Activated T-helper 1 cell treated with anti-CD3 and anti-CD28 coated beads, Interleukin-12 subunit alpha, Interleukin-12 subunit beta, Interleukin-2, Interleukin-4 antibody, amounts not matched to agents 30 ng/mL and 10 ng/mL and 1 ng/mL, durations not matched to agents 14 hours and 24 hours and 36 hours (primary cell): ENCODE measurements around the gene PKDREJ. TPM values are rescaled to one million over a fixed set of nuclear protein-coding genes. Genes with fewer than 3 reads are reported as not detected.

ENCODE experiments used
- DNase-seq: peaks from one replicate; pipeline ENCODE4 v3.0.0; 2021; ENCODE audit warnings: low spot score
- H3K27ac Mint-ChIP-seq: one replicate; pipeline ENCODE4 v1.8.0; 2021; ENCODE audit warnings: mild to moderate bottlenecking, mixed read lengths
- H3K27me3 Mint-ChIP-seq: one replicate; pipeline ENCODE4 v1.8.0; 2022; ENCODE audit warnings: mild to moderate bottlenecking, moderate library complexity, mixed read lengths; ENCODE audit not compliant: insufficient read depth
- H3K36me3 Mint-ChIP-seq: one replicate; pipeline ENCODE4 v1.8.0; 2021; ENCODE audit warnings: low read depth, mixed read lengths
- H3K4me1 Mint-ChIP-seq: one replicate; pipeline ENCODE4 v1.8.0; 2021; ENCODE audit warnings: low read depth, mixed read lengths
- H3K4me3 Mint-ChIP-seq: one replicate; pipeline ENCODE4 v1.8.0; 2021; ENCODE audit warnings: mild to moderate bottlenecking, moderate library complexity, mixed read lengths
- H3K9me3 Mint-ChIP-seq: one replicate; pipeline ENCODE4 v1.8.0; 2021; ENCODE audit warnings: mixed read lengths
- intact Hi-C: fragments of 100-400 bp; cut with micrococcal nuclease; formaldehyde crosslinking; loops from one replicate; pipeline ENCODE4 v1.15.1; 2024
- total RNA-seq: library from RNA; stranded (reverse); gene quantifications from 2 replicates; pipeline ENCODE4 v1.2.3, GENCODE V29; 2022

The PKDREJ gene
- total RNA-seq, 1 donor from 2014 or later = 0.03 TPM

DNA sequence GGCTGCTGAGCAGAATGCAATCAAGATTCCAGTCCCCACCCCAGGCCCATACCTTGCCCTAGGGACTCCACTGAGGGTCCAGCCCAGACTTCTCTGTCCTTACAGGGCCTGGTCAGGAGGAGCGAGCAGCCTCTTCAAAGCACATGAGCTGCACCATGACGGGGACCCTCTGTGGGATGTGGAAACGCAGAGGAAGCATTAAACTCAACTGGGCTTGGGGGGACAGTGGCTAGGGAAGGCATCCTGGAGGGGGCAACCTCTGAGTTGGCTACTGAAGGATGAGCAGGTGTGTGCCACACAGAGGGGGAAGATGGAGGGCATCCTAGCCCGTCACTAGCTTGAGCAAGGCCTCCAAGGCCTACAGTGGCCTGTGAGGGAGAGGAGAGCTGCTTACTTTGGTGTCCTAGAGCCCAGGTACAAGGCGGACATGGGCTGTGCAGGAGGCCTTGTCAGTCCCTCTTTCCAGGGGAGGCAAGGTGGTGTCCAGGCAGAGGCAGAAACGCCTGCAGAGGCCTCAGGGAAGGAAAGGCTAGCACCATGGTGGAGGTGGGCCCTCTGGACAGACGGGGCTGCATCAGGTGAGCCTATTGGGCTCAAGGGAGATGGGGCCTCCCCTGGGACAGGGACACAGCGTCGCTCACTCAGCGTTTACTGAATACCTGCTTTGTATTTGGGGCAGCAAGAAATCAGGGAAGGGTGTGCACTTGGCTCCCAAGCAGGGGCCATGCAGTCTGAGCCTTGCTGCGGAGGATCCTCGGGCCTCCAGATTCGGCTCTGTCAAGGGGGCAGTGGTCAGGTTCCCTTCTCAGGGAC, 18.9 kb upstream of the PKDREJ start:
- Mint-ChIP-seq H3K4me1 (no peaks in the 10 kb centered on the region), H3K4me3 (no peak overlapping the region), H3K9me3 (no peaks in the 10 kb centered on the region), H3K27me3 (no peaks in the 10 kb centered on the region), H3K36me3 (peaks cover 24% of the 10 kb centered on the region), H3K27ac (no peak overlapping the region)
- DNase-seq = no peak
- intact Hi-C loops = no loop called here

DNA sequence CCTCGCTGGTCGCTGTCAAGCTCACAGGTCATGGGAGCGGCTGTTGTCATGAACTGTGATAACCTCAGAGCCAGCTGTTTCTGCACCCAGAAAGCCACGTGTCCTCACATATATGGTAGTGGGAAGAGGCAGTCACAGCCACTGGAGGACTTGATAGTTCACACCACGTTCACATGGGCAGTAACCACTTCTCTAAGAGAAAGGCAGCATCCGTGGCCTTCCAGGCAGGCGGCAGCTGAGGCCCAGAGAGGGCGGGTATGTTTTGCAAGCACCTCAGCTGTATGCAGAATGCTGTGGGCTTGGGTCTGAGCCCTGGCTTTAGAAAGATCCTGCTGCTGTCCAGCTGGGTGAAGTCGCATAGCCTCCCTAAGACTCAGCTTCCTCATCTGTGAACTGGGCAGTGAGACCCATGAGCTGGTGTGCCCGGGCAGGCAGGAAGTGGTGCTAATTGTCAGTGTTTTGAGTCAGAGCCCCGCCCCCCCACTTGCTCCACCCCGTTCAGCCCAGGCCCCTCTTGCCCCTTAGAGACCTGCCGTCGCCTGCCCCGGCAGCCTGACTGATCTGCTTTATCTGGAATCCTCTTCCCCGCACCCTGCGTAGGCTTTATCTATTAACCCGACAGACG, 18.0 kb upstream of the PKDREJ start:
- no peaks in the 10 kb centered on the region for H3K27me3 Mint-ChIP-seq
- intact Hi-C loops = no loop called here
- H3K36me3 Mint-ChIP-seq = peaks cover 25% of the 10 kb centered on the region
- H3K4me1 Mint-ChIP-seq = no peaks in the 10 kb centered on the region
- no peaks in the 10 kb centered on the region for H3K9me3 Mint-ChIP-seq
- H3K4me3 Mint-ChIP-seq = no peak overlapping the region
- no peak for DNase-seq
- no peak overlapping the region for H3K27ac Mint-ChIP-seq

DNA sequence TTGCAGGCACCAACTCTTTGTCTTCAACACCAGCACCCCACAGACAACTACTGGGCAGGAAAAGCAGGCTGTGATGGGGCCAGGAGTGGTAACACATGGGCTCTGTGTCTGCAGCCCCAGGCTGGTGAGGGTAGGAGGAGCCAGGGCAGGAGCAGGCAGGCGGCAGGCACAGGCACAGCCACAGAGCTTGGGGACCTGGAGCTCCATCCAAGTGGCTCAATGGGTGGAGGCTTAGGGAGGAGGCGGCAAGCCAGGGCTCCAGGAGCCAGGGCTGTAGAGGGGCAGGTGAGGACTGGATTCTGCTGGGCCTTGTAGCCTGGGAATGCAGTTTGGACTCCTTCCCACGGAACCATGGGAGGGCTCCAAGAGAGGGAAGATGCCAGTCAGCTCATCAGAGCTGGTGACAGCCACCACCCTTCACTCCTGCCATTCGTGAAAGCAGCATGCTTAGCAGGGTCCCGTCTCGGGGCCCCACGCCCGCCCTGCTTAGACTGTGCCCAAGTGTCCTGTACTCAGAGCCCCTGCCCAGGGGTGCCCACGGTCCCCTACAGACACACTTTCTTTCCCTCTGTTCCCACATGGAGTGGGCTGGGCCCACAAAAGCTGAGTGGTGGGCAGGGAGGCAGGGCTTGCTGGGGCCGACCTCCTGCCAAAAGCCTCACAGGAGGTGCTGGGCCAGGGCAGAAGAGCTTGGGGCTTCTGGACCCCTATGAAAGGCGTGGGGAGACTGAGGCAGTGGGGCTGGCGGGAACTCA, 17.1 kb upstream of the PKDREJ start:
- H3K9me3 Mint-ChIP-seq = no peaks in the 10 kb centered on the region
- peaks cover 31% of the 10 kb centered on the region for H3K36me3 Mint-ChIP-seq
- intact Hi-C loops = no loop called here
- no peak overlapping the region for H3K27ac Mint-ChIP-seq
- no peak overlapping the region for H3K4me3 Mint-ChIP-seq
- H3K27me3 Mint-ChIP-seq = no peaks in the 10 kb centered on the region
- H3K4me1 Mint-ChIP-seq = no peaks in the 10 kb centered on the region
- DNase-seq = no peak

DNA sequence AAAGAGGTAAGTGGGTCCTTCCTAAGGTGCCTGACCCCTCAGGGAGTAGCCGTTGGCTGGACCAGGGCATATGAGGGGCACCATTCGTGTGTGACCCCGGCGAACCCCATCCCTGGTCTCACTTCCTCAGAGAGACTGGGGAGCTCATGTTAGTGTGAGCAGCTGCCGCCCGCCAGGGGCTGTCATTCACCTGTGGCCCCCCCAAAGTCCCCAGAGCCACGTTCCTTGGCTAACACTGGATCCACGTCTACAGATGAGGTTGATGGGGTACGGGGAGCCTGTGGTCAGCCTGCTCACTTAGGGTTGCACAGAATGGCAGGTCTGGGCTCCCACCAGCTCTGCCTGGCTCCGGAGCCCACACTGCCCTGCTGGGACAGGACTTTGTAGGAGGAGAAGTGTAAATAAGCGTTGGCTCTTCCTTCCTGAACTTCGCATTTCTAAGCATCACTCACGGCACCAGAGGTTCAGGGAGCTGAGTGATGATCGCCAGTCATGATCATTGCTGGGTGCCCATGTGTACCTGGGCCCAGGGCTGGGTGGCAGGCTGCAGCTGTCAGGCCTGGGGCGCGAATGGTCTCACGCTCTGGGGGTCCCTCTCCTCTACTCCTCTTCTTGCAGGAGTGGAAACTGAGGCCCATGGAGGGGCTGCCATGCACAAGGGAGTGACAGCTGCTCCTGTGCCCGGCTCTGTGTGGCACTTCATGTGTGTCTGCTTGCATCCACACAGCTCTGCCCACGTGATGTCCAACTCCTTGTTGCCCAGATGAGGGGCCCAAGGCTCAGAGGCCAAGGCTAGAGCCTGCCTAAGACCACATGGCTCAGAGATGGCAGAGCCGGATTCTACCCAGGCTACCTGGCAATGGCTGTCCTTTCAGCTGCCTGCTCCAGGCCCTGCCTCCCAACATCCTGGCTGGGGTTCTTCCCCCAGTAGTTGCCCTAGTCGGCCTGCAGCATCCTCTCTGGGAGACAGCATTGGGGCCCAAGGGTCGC, 15.8 kb upstream of the PKDREJ start:
- no peak overlapping the region for H3K27ac Mint-ChIP-seq
- H3K36me3 Mint-ChIP-seq = peaks cover 35% of the 10 kb centered on the region
- H3K4me3 Mint-ChIP-seq = no peak overlapping the region
- H3K27me3 Mint-ChIP-seq = no peaks in the 10 kb centered on the region
- intact Hi-C loops = no loop called here
- DNase-seq = no peak
- H3K4me1 Mint-ChIP-seq = no peaks in the 10 kb centered on the region
- H3K9me3 Mint-ChIP-seq = no peaks in the 10 kb centered on the region

DNA sequence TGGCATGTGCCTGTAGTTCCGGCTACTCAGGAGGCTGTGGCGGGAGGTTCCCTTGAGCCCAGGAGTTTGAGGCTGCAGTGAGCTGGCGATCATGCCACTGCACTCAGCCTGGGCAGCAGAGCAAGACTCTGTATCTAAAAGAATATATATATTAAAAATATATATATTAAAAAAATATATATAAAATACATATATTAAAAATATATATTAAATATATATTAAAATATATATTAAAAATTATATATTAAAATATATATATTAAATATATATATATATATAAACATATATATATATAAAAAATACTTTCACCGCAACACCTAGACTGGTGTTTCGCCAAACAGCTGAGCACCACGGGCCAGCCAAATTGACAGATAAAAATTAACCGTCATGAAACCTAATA, 13.4 kb upstream of the PKDREJ start:
- no peaks in the 10 kb centered on the region for H3K27me3 Mint-ChIP-seq
- DNase-seq = no peak
- H3K36me3 Mint-ChIP-seq = peaks cover 35% of the 10 kb centered on the region
- H3K9me3 Mint-ChIP-seq = no peaks in the 10 kb centered on the region
- H3K4me1 Mint-ChIP-seq = no peaks in the 10 kb centered on the region
- no peak overlapping the region for H3K4me3 Mint-ChIP-seq
- H3K27ac Mint-ChIP-seq = no peak overlapping the region
- intact Hi-C loops = no loop called here

DNA sequence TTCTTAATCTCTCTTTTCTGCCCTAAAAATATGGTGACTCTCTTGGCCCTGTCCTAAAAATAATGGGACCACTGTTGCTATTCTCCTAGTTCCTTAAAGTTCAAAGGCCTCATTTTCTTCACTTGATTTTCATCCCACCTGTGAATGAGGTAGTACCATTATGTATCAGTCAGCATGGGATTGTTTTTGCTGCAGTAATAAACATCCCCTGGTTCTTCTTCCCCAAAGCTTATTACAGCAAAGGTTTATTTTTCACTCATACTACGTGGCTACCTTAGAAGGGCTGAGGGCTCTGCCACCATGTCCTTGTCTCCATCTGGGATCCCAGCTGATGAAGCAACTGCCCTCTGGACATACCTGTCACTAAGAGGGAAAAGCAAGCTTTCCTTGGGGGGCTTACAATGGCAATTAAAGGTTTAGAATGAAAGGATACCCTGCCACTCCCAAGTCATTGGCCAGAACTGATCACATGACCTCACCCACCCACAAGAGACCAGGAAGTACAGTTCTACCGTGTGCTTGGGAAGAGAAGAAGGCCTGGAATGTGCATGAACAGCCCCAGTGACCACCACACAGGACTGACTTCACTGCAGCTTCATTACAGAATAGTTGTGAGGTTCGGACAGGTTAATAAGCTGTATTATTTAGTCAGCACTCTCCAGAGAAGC, 12.4 kb upstream of the PKDREJ start:
- intact Hi-C loops = no loop called here
- no peaks in the 10 kb centered on the region for H3K27me3 Mint-ChIP-seq
- H3K36me3 Mint-ChIP-seq = peaks cover 35% of the 10 kb centered on the region
- H3K27ac Mint-ChIP-seq = no peak overlapping the region
- no peaks in the 10 kb centered on the region for H3K4me1 Mint-ChIP-seq
- DNase-seq = no peak
- no peak overlapping the region for H3K4me3 Mint-ChIP-seq
- H3K9me3 Mint-ChIP-seq = no peaks in the 10 kb centered on the region

DNA sequence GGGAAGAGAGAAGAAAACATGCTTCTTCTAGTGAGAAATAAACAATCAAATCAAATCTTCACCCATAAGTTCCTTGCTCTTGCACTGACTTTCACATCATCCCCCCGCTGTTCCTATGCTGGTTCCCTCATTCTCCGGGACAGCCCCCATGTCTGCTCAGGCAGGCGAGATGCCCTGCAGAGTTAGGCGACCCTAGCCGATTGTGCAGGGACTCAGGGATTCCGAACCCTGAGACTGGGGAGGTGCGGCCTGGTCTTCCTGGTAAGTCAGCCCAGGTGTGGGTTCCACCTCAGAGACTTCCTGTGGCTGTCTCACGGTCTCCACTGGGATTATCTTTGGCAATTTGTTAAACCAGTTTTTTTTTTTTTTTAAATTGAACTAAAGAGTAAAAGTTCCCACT, 11.2 kb upstream of the PKDREJ start:
- H3K9me3 Mint-ChIP-seq = no peaks in the 10 kb centered on the region
- intact Hi-C loops = no loop called here
- no peak overlapping the region for H3K4me3 Mint-ChIP-seq
- peaks cover 37% of the 10 kb centered on the region for H3K36me3 Mint-ChIP-seq
- H3K27me3 Mint-ChIP-seq = no peaks in the 10 kb centered on the region
- no peak overlapping the region for H3K27ac Mint-ChIP-seq
- peaks cover 6% of the 10 kb centered on the region for H3K4me1 Mint-ChIP-seq
- no peak for DNase-seq

DNA sequence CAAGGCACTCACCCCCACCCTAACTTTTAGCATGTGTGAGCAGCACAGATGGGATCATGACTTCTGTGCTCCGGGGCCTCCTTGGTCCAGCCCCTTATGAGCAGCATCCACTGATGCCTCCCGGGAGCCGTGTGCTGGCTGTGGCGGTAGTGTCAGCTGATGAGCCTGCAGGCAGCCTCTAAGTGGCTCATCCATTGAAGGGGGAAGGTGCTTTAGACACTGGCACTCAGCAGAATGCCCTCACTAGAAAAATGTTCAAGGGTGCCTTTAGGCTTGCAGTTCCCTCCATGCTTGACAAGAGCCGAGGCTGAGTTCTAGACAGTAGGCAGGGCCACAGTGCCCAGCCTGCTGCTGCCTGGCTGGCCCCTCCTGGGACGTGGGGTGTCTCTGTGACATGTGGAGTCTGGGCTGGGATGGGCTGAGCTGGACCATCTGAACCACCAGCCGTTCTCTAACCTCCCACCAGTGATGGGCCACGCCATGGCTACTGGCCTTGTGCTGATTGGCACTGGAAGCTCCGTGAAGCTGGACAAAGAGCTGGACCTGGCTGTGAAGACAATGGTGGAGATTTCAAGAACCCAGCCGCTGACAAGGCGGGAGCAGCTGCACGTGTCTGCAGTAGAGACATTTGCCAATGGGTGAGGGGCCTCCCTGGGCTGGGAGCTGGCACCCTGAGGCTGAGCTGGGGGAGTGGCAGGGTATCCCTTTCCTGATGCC, 10.4 kb upstream of the PKDREJ start:
- H3K9me3 Mint-ChIP-seq = no peaks in the 10 kb centered on the region
- no peak overlapping the region for H3K27ac Mint-ChIP-seq
- intact Hi-C loops = no loop called here
- H3K27me3 Mint-ChIP-seq = no peaks in the 10 kb centered on the region
- H3K4me3 Mint-ChIP-seq = no peak overlapping the region
- peaks cover 11% of the 10 kb centered on the region for H3K4me1 Mint-ChIP-seq
- H3K36me3 Mint-ChIP-seq = peaks cover 34% of the 10 kb centered on the region
- no peak for DNase-seq

DNA sequence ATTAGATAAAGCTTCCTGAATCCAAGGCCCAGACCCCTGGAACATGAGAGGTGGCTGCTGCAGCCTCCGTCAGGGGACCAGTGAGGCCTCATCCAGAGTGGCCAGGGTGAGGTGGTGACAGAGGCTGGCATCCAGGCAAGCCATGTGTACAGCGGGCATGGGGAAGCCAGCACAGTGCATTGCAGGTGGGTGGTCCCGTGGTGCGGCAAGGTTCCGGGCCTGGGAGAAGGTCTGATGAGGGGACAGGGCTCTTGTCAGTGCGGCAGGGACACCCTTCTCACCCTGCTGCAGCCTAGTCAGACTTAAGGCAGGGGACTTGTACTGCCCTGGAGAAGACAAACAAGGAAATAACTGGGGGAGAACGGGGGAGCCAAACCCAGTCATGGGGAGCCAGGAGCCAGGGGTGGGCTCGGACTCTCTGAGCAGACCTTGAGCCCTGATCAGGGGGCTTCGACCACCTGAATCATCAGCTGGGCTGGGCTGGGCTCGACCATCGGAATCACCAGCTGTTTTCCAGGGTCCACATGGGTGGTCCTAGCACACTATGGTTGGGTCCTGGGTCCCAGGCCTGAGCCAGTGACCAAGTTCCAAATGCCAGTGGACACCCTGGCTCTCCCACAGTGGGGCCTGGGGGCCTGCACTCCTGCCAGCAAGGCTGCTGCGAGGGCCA, 9.8 kb upstream of the PKDREJ start:
- Mint-ChIP-seq H3K4me3 (no peak overlapping the region), H3K9me3 (no peaks in the 10 kb centered on the region), H3K27ac (no peak overlapping the region), H3K36me3 (peaks cover 34% of the 10 kb centered on the region), H3K27me3 (no peaks in the 10 kb centered on the region), H3K4me1 (peaks cover 11% of the 10 kb centered on the region)
- DNase-seq = no peak
- intact Hi-C loops = no loop called here

DNA sequence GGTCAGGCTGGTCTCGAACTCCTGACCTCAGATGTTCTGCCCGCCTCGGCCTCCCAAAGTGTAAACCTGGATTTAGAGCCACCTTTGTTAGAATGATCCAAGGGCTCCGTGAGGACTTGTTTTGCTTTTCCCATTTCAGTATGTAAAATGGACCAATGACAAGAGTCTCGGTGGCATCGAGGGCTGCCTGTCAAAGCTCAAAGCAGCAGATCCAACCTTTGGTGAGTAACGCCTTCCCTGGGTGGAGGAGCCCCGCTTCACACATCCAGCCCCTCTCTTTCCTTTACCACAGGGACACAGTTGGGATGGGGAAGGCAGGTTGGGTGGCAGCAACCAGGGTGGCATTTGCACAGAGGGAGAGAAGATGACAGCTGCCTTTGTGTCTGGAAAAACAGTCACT, 9.1 kb upstream of the PKDREJ start:
- Mint-ChIP-seq H3K36me3 (peaks cover 34% of the 10 kb centered on the region), H3K27ac (no peak overlapping the region), H3K9me3 (no peaks in the 10 kb centered on the region), H3K4me1 (peaks cover 16% of the 10 kb centered on the region), H3K27me3 (no peaks in the 10 kb centered on the region), H3K4me3 (no peak overlapping the region)
- DNase-seq = no peak
- intact Hi-C loops = no loop called here

DNA sequence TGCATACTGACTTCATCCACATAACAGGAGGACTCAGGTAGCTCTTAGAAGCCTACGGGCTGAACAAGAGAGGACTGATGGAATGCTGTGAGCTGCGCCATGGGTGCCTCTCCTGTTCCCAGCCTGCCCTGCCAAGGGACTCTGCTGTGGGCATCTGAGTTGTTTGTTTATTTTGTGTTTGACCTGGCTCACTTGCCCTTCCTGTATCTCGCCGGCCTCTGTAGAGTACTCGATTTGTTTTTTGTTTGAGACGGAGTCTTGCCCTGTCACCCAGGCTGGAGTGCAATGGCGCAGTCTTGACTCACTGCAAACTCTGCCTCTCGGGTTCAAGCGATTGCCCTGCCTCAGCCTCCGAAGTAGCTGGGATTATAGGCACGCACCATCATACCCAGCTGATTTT, 6.4 kb upstream of the PKDREJ start:
- H3K27me3 Mint-ChIP-seq = peaks cover 11% of the 10 kb centered on the region
- peaks cover 16% of the 10 kb centered on the region for H3K36me3 Mint-ChIP-seq
- H3K4me1 Mint-ChIP-seq = peaks cover 18% of the 10 kb centered on the region
- intact Hi-C loops = loop anchor here (5.0 kb wide), 1 partner anchor 117 kb away; the partner anchor contains the start of gene PPARA
- H3K4me3 Mint-ChIP-seq = peak overlapping the region; percentile 93
- DNase-seq = no peak
- peaks cover under 1% of the 10 kb centered on the region for H3K9me3 Mint-ChIP-seq
- H3K27ac Mint-ChIP-seq = peak overlapping the region; percentile 30
